HEK293 (cell line): ENCODE results near the gene HLA-DMB.

Experiments used
- CTCF ChIA-PET: fragments of 350-600 bp; formaldehyde crosslinking; extraction: SDS; loops from one replicate; lab custom pipeline; 2021; ENCODE audit warnings: antibody characterized with exemption; lab: Yijun Ruan, JAX
- POLR2A ChIA-PET: fragments of 300-600 bp; formaldehyde crosslinking; extraction: SDS; loops from one replicate; lab custom pipeline; 2020; ENCODE audit warnings: antibody characterized with exemption, inconsistent platforms; lab: Yijun Ruan, JAX
- H3K27ac ChIP-seq: fragments of 200-500 bp; sonication (Bioruptor generic); 2 replicates; pipeline ENCODE4 v1.5.1; 2014; ENCODE audit warnings: low read depth, low read length, control low read depth, inconsistent platforms; ENCODE audit errors: extremely low read depth
- H3K36me3 ChIP-seq, 2 experiments: fragments of 200-500 bp in 1 of 2; sonication (Bioruptor generic) in 1 of 2; 1 replicate in 1 of 2; 2 replicates in 1 of 2; pipeline ENCODE4 v1.5.1; 2014 to 2017; ENCODE audit warnings: inconsistent platforms in 2 of 2, low read length in 2 of 2; ENCODE audit not compliant: control insufficient read depth in 2 of 2, insufficient read depth in 1 of 2
- H3K4me1 ChIP-seq: fragments of 200-500 bp; sonication (Bioruptor generic); 2 replicates; pipeline ENCODE4 v1.5.1; 2014; ENCODE audit warnings: mild to moderate bottlenecking, low read length, inconsistent platforms; ENCODE audit not compliant: control insufficient read depth, insufficient read depth
- H3K4me3 ChIP-seq: 2 replicates; pipeline ENCODE4 v1.5.1; 2011; ENCODE audit warnings: low read depth, mild to moderate bottlenecking, control low read depth, low read length, moderate library complexity
- H3K9me3 ChIP-seq: fragments of 200-500 bp; sonication (Bioruptor generic); 2 replicates; pipeline ENCODE4 v1.5.1; 2014; ENCODE audit warnings: low read depth, low read length, inconsistent platforms; ENCODE audit not compliant: control insufficient read depth, insufficient read depth
- GLIS1 ChIP-seq: fragments of 450-650 bp; formaldehyde crosslinking; IDR thresholded peaks from 2 replicates; pipeline ENCODE4 v1.5.1; 2016; ENCODE audit warnings: missing biosample characterization, missing genetic modification characterization
- HOXD13 ChIP-seq: sonication (generic); formaldehyde crosslinking; IDR thresholded peaks from 2 replicates; pipeline ENCODE4 v1.8.0; 2022; ENCODE audit warnings: missing genetic modification reagents, borderline replicate concordance
- KLF1 ChIP-seq: fragments of 450-650 bp; formaldehyde crosslinking; IDR thresholded peaks from 2 replicates; pipeline ENCODE4 v1.5.1; 2016; ENCODE audit warnings: missing biosample characterization, missing genetic modification characterization
- SCRT1 ChIP-seq: fragments of 450-650 bp; formaldehyde crosslinking; IDR thresholded peaks from 2 replicates; pipeline ENCODE4 v1.5.1; 2016; ENCODE audit warnings: missing biosample characterization, missing genetic modification characterization, borderline replicate concordance
- SP3 ChIP-seq: fragments of 450-650 bp; formaldehyde crosslinking; IDR thresholded peaks from 2 replicates; pipeline ENCODE4 v1.5.1; 2016; ENCODE audit warnings: missing biosample characterization, missing genetic modification characterization
- YY1 ChIP-seq: fragments of 450-650 bp; formaldehyde crosslinking; IDR thresholded peaks from 2 replicates; pipeline ENCODE4 v1.5.1; 2018; ENCODE audit warnings: missing biosample characterization, missing genetic modification characterization
- ZBTB1 ChIP-seq: fragments of 450-650 bp; formaldehyde crosslinking; IDR thresholded peaks from 2 replicates; pipeline ENCODE4 v1.5.1; 2016; ENCODE audit warnings: missing biosample characterization, missing genetic modification characterization
- ZFP3 ChIP-seq: fragments of 450-650 bp; formaldehyde crosslinking; IDR thresholded peaks from 2 replicates; pipeline ENCODE4 v1.5.1; 2016; ENCODE audit warnings: low read depth, missing biosample characterization, missing genetic modification characterization
- ZIC2 ChIP-seq: fragments of 450-650 bp; formaldehyde crosslinking; IDR thresholded peaks from 2 replicates; pipeline ENCODE4 v1.5.1; 2016; ENCODE audit warnings: missing biosample characterization, missing genetic modification characterization
- ZNF184 ChIP-seq: fragments of 450-650 bp; IDR thresholded peaks from 2 replicates; pipeline ENCODE4 v1.5.1; 2018; ENCODE audit warnings: missing biosample characterization, mild to moderate bottlenecking, missing genetic modification characterization
- ZNF391 ChIP-seq: fragments of 450-650 bp; formaldehyde crosslinking; IDR thresholded peaks from 2 replicates; pipeline ENCODE4 v1.5.1; 2016; ENCODE audit warnings: low read depth, missing biosample characterization, missing genetic modification characterization, borderline replicate concordance
- ZNF398 ChIP-seq: fragments of 450-650 bp; formaldehyde crosslinking; IDR thresholded peaks from 2 replicates; pipeline ENCODE4 v1.5.1; 2017; ENCODE audit warnings: missing biosample characterization, missing genetic modification characterization
- ZNF449 ChIP-seq: fragments of 450-650 bp; formaldehyde crosslinking; IDR thresholded peaks from 2 replicates; pipeline ENCODE4 v1.5.1; 2017; ENCODE audit warnings: missing biosample characterization, mild to moderate bottlenecking, missing genetic modification characterization, moderate library complexity
- ZNF473 ChIP-seq: fragments of 450-650 bp; formaldehyde crosslinking; IDR thresholded peaks from 2 replicates; pipeline ENCODE4 v1.5.1; 2017; ENCODE audit warnings: missing biosample characterization, missing genetic modification characterization
- ZNF639 ChIP-seq: fragments of 450-650 bp; formaldehyde crosslinking; IDR thresholded peaks from 2 replicates; pipeline ENCODE4 v1.5.1; 2016; ENCODE audit warnings: missing biosample characterization, missing genetic modification characterization
- ZNF670 ChIP-seq: fragments of 450-650 bp; formaldehyde crosslinking; IDR thresholded peaks from 2 replicates; pipeline ENCODE4 v1.5.1; 2016; ENCODE audit warnings: missing biosample characterization, missing genetic modification characterization, low read depth
- TF ChIP-seq, protein P1 (sequence below): fragments of 450-650 bp; formaldehyde crosslinking; IDR thresholded peaks from 2 replicates; pipeline ENCODE4 v1.5.1; 2016; ENCODE audit warnings: missing biosample characterization, missing genetic modification characterization
- TF ChIP-seq, protein P2 (sequence below): fragments of 450-650 bp; formaldehyde crosslinking; IDR thresholded peaks from 2 replicates; pipeline ENCODE4 v1.5.1; 2016; ENCODE audit warnings: missing biosample characterization, missing genetic modification characterization
- TF ChIP-seq, protein P3 (sequence below): fragments of 450-650 bp; formaldehyde crosslinking; IDR thresholded peaks from 2 replicates; pipeline ENCODE4 v1.5.1; 2017; ENCODE audit warnings: missing biosample characterization, missing genetic modification characterization

The HLA-DMB gene

GRCh38 chr6:32956176-32956575 lies 15.3 kb upstream of the HLA-DMB start:
- H3K4me1 ChIP-seq, result no peaks in the 10 kb centered on the region
- TF ChIP-seq ZNF670 (tag by site-specific recombination) (no peak), SCRT1 (tag by site-specific recombination) (no peak), ZNF184 (tag by site-specific recombination) (no peak), ZFP3 (tag by site-specific recombination) (no peak), SP3 (tag by site-specific recombination) (no peak), ZNF449 (tag by site-specific recombination) (no peak), ZBTB1 (tag by site-specific recombination) (no peak), KLF1 (tag by site-specific recombination) (no peak), ZIC2 (tag by site-specific recombination) (no peak), ZNF391 (tag by site-specific recombination) (no peak), GLIS1 (tag by site-specific recombination) (no peak), ZNF639 (no peak), HOXD13 (CRISPR knock-in tag) (no peak), YY1 (no peak), ZNF398 (no peak), ZNF473 (tag by site-specific recombination) (no peak)
- TF ChIP-seq, protein P1, sequence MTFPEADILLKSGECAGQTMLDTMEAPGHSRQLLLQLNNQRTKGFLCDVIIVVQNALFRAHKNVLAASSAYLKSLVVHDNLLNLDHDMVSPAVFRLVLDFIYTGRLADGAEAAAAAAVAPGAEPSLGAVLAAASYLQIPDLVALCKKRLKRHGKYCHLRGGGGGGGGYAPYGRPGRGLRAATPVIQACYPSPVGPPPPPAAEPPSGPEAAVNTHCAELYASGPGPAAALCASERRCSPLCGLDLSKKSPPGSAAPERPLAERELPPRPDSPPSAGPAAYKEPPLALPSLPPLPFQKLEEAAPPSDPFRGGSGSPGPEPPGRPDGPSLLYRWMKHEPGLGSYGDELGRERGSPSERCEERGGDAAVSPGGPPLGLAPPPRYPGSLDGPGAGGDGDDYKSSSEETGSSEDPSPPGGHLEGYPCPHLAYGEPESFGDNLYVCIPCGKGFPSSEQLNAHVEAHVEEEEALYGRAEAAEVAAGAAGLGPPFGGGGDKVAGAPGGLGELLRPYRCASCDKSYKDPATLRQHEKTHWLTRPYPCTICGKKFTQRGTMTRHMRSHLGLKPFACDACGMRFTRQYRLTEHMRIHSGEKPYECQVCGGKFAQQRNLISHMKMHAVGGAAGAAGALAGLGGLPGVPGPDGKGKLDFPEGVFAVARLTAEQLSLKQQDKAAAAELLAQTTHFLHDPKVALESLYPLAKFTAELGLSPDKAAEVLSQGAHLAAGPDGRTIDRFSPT (tag by site-specific recombination), result no peak
- TF ChIP-seq, protein P2, sequence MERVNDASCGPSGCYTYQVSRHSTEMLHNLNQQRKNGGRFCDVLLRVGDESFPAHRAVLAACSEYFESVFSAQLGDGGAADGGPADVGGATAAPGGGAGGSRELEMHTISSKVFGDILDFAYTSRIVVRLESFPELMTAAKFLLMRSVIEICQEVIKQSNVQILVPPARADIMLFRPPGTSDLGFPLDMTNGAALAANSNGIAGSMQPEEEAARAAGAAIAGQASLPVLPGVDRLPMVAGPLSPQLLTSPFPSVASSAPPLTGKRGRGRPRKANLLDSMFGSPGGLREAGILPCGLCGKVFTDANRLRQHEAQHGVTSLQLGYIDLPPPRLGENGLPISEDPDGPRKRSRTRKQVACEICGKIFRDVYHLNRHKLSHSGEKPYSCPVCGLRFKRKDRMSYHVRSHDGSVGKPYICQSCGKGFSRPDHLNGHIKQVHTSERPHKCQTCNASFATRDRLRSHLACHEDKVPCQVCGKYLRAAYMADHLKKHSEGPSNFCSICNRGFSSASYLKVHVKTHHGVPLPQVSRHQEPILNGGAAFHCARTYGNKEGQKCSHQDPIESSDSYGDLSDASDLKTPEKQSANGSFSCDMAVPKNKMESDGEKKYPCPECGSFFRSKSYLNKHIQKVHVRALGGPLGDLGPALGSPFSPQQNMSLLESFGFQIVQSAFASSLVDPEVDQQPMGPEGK (tag by site-specific recombination), result no peak
- TF ChIP-seq, protein P3, sequence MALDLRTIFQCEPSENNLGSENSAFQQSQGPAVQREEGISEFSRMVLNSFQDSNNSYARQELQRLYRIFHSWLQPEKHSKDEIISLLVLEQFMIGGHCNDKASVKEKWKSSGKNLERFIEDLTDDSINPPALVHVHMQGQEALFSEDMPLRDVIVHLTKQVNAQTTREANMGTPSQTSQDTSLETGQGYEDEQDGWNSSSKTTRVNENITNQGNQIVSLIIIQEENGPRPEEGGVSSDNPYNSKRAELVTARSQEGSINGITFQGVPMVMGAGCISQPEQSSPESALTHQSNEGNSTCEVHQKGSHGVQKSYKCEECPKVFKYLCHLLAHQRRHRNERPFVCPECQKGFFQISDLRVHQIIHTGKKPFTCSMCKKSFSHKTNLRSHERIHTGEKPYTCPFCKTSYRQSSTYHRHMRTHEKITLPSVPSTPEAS (tag by site-specific recombination), result no peak
- TF ChIP-seq, all 188 proteins: peak for 0
- Histone ChIP-seq H3K36me3 (no peaks in the 10 kb centered on the region), H3K27ac (no peak overlapping the region), H3K9me3 (no peaks in the 10 kb centered on the region), H3K4me3 (no peak overlapping the region)
- ChIA-PET CTCF (interaction anchor here (0.6 to 10.6 kb wide), 12 partner anchors 9 to 101 kb away, joined by 3 to 344 read pairs (median 6); partner anchors contain the start of genes BRD2 and HLA-DMB), POLR2A (interaction anchor here (1.1 to 10.6 kb wide), 2 partner anchors 15 to 118 kb away, joined by 3 to 264 read pairs; partner anchors contain the start of genes BRD2 and TAP2)
